ENCODE results near the gene MED20. TPM values are rescaled to one million over a fixed set of nuclear protein-coding genes. Genes with fewer than 3 reads are reported as not detected.

MED20 gene
- total and polyA plus RNA-seq, 10 of the 15 experiments (the other 5 are each of a cell fraction or from before 2014, with no cell fraction given), result 13.4 to 24.8 (median 17.9) TPM

DNA sequence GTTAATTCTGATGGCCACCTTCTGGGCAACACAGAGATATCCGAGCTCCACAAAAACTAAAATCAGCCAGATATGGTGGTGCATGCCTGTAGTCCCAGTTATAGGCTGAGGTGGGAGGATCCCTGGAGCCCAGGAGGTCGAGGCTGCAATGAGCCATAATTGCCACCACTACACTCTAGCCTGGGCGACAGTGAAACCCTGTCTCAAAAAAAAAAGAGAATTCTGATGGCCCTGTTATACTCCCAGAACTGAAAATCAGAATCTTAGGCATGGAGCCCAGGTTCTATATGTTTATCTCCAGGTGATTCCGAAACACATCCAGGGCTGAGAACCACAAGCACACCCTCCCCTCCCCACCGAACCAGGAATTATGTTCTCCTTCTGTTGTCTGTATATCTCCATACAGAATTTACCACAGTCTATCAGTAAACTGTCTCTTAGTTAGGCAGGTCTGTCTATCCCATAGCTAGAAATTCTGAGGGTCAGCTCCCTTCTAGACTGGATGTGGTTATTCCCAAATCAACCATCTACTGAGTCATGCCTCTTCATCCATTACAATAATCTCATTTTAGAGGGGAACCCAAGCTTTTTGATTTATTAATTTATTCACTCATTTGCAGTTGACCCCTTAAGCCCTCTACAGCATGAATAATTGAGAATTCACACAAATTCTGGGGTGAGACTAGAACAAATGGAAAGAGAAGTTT lies 45.4 kb upstream of the MED20 start:
- no peak overlapping the region for H3K4me2 ChIP-seq (ENCODE audit: control insufficient read depth, insufficient read depth)
- H3K27me3 ChIP-seq (replicated peaks in 1 of 2; ENCODE audit: control insufficient read depth in 2 of 2, insufficient read depth in 2 of 2, low read length in 1 of 2), result no peaks in the 10 kb centered on the region
- intact Hi-C loops (cut with micrococcal nuclease; ENCODE audit: unreplicated experiment), result no loop called here
- H4K20me1 ChIP-seq (ENCODE audit: control insufficient read depth, insufficient read depth), result no peaks in the 10 kb centered on the region
- FAIRE-seq (no peak), ATAC-seq (no peak), DNase-seq (ENCODE audit: low read depth, low spot score) (no peak)
- no peaks in the 10 kb centered on the region for H3K9me3 ChIP-seq (replicated peaks; ENCODE audit: control insufficient read depth, insufficient read depth, low read length)
- SMC1A ChIA-PET (ENCODE audit: uncharacterized antibody, unreplicated experiment), result interaction anchor here (0.5 to 2.8 kb wide), 2 partner anchors 11 to 158 kb away, joined by 4 to 7 read pairs; no protein-coding TSS in a partner anchor
- no peak overlapping the region for H3K4me3 ChIP-seq
- BruUV-seq (replicated peaks), result no TSS peak
- no peak for TF ChIP-seq CREM (IDR thresholded peaks at IDR 0.05; ENCODE audit: low read depth)
- no peak overlapping the region for H3K27ac ChIP-seq (ENCODE audit: control insufficient read depth, insufficient read depth)
- RAD21 ChIA-PET (ENCODE audit: unreplicated experiment), result no interaction called here
- H3K9ac ChIP-seq (ENCODE audit: control insufficient read depth, insufficient read depth, low read length), result no peak overlapping the region
- POLR2A ChIA-PET, result interaction anchor here (0.6 kb wide), 2 partner anchors 308 to 916 kb away, joined by 3 to 6 read pairs; no protein-coding TSS in a partner anchor
- no peaks in the 10 kb centered on the region for H3K79me2 ChIP-seq (ENCODE audit: control insufficient read depth, insufficient read depth, low read length)
- peaks cover 4% of the 10 kb centered on the region for H3K4me1 ChIP-seq (ENCODE audit: control insufficient read depth, insufficient read depth, low read length)
- 32% methylated on average over 4 of the region's 5 CpGs for WGBS (ENCODE audit: insufficient coverage, insufficient replicate concordance, low lambda C conversion rate, missing lambda C conversion rate)
- CTCF ChIA-PET, result interaction anchor here (1.7 kb wide), 1 partner anchor 78 kb away, joined by 5 read pairs; no protein-coding TSS in a partner anchor
- in situ Hi-C loops (cut with MboI), result no loop called here
- no peak overlapping the region for H2AFZ ChIP-seq (ENCODE audit: control insufficient read depth, low read depth, low read length)
- H3K36me3 ChIP-seq (ENCODE audit: control insufficient read depth in 2 of 2, insufficient read depth in 2 of 2, low read length in 1 of 2), result no peaks in the 10 kb centered on the region

DNA sequence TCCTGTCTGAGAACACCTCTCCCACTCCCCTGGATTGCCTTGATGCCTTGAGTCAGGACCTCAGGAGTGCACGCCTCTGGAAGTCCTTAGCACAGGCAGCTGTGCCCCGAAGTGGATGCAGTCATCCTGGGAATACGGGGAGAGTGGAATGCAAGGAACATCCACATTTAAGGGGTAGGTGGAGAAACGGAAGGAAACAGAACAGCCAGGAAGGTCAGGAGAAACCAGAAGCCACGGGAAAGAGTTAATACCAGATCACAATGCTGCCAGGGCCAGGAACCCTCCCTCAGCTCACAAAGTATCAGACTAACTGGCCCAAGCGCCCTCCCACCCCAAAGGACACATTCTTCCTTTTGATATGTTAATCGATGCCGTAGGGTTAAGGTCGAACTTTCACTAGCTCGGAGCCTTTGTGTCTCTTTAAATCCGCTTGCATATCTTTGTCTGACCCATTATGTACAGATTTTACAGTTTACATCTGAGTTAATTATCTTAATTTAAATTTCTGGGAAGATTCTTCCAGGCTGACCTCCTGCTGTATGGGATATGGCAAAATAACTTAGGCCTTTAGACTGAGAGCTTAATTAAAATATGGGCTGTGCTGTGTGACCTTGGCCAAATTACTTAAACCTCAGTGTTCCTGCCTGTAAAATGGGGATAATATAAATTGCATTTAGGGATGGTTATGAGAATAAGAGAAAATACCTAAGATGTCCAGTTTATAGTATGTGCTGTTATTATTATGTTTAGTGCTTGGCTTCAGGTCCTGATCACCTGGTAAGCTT lies 44.7 kb upstream of the MED20 start:
- ChIA-PET CTCF (interaction anchor here (1.7 kb wide), 1 partner anchor 79 kb away, joined by 5 read pairs; no protein-coding TSS in a partner anchor), RAD21 (ENCODE audit: unreplicated experiment) (no interaction called here), SMC1A (ENCODE audit: uncharacterized antibody, unreplicated experiment) (interaction anchor here (0.5 to 2.8 kb wide), 2 partner anchors 12 to 157 kb away, joined by 4 to 7 read pairs; no protein-coding TSS in a partner anchor), POLR2A (interaction anchor here (0.6 kb wide), 2 partner anchors 49 to 917 kb away, joined by 4 to 6 read pairs; no protein-coding TSS in a partner anchor)
- DNase-seq (ENCODE audit: low read depth, low spot score), result no peak
- Histone ChIP-seq H3K4me1 (ENCODE audit: control insufficient read depth, insufficient read depth, low read length) (peaks cover 4% of the 10 kb centered on the region), H3K27me3 (replicated peaks in 1 of 2; ENCODE audit: control insufficient read depth in 2 of 2, insufficient read depth in 2 of 2, low read length in 1 of 2) (no peaks in the 10 kb centered on the region), H3K4me2 (ENCODE audit: control insufficient read depth, insufficient read depth) (no peak overlapping the region), H3K9me3 (replicated peaks; ENCODE audit: control insufficient read depth, insufficient read depth, low read length) (no peaks in the 10 kb centered on the region), H4K20me1 (ENCODE audit: control insufficient read depth, insufficient read depth) (no peaks in the 10 kb centered on the region), H3K4me3 (no peak overlapping the region), H3K9ac (ENCODE audit: control insufficient read depth, insufficient read depth, low read length) (no peak overlapping the region), H3K36me3 (ENCODE audit: control insufficient read depth in 2 of 2, insufficient read depth in 2 of 2, low read length in 1 of 2) (no peaks in the 10 kb centered on the region), H2AFZ (ENCODE audit: control insufficient read depth, low read depth, low read length) (no peak overlapping the region), H3K27ac (ENCODE audit: control insufficient read depth, insufficient read depth) (no peak overlapping the region), H3K79me2 (ENCODE audit: control insufficient read depth, insufficient read depth, low read length) (no peaks in the 10 kb centered on the region)
- 60% methylated on average over 11 of the region's 11 CpGs for WGBS (ENCODE audit: insufficient coverage, insufficient replicate concordance, low lambda C conversion rate, missing lambda C conversion rate)
- no peak for ATAC-seq
- TF ChIP-seq RBBP5 (conservative IDR thresholded peaks at IDR 0.05), result no peak
- TF ChIP-seq SUZ12 (IDR thresholded peaks at IDR 0.05; ENCODE audit: unreplicated experiment), result no peak
- no peak for TF ChIP-seq PML (IDR thresholded peaks at IDR 0.05; ENCODE audit: low read length)
- no peak for TF ChIP-seq ASH2L (IDR thresholded peaks at IDR 0.05; ENCODE audit: borderline replicate concordance, low read depth)
- TF ChIP-seq ZNF274 (IDR thresholded peaks at IDR 0.05; ENCODE audit: insufficient read depth, insufficient read length), result no peak
- no peak for TF ChIP-seq TCF12 (IDR thresholded peaks at IDR 0.05; ENCODE audit: low read depth, low read length)
- TF ChIP-seq ZNF24 (IDR thresholded peaks at IDR 0.05), result no peak
- TF ChIP-seq PAX5 (IDR thresholded peaks at IDR 0.05; ENCODE audit: borderline replicate concordance, low read depth, low read length), result no peak
- intact Hi-C loops (cut with micrococcal nuclease; ENCODE audit: unreplicated experiment) (no loop called here), in situ Hi-C loops (cut with MboI) (no loop called here)
- FAIRE-seq, result no peak
- no TSS peak for BruUV-seq (replicated peaks)

Measured in GM12878 (cell line).